ENCODE data around the gene PROM1. TPM values are rescaled to one million over a fixed set of nuclear protein-coding genes. Genes with fewer than 3 reads are reported as not detected.

The PROM1 gene
- total RNA-seq, 1 donor from 2014 or later = not detected

GRCh38 chr4:15936495-15936894 lies 147.3 kb downstream of the PROM1 start:
- no peak for DNase-seq
- intact Hi-C loops (cut with micrococcal nuclease) = no loop called here
- Mint-ChIP-seq H3K36me3 (ENCODE audit: low read depth) (no peaks in the 10 kb centered on the region), H3K27me3 (peaks cover 18% of the 10 kb centered on the region), H3K27ac (no peak overlapping the region), H3K4me1 (no peaks in the 10 kb centered on the region), H3K9me3 (no peaks in the 10 kb centered on the region), H3K4me3 (no peak overlapping the region)

DNA sequence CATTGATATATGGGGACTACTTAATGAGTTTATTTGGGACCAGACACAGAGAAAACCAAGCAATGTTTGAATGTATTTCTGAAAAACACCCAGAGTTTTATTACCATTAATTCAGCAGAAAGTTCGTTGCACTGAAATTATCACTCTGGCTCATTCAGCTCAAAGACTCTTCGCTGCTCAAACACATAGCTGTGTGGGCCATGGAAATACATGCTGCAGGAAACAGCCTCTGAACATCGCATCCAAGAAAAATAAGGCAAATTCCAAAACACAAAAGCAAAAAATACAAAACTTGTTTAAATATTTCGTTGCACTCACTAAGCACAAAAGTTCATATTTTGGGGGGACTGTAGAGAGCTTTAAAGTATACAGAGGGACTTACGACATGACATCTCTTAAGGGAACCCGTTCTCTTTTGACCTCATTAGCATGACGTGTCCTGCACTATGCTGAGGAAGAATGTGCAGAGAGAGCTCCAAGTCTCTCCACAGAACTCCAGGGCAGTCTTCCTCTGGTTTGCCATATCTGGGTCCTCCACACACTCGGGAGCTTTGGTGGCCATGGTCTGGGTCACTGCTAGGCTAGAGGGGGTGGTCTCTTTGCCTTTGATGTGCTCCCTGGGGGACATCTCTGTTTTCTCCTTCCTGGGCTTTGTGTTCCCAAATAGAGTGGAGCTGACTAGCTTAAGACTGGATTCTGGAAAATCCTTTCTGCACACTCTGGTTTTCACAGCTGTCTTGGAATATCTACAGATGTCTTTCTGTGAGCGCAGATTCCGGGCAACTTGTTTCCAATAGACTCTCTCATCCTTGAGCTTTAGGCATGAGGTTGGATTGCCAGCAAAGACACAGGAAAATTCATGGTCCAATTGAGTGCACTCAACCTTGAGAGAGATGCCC lies 148.1 kb downstream of the PROM1 start:
- intact Hi-C loops (cut with micrococcal nuclease) = no loop called here

DNA sequence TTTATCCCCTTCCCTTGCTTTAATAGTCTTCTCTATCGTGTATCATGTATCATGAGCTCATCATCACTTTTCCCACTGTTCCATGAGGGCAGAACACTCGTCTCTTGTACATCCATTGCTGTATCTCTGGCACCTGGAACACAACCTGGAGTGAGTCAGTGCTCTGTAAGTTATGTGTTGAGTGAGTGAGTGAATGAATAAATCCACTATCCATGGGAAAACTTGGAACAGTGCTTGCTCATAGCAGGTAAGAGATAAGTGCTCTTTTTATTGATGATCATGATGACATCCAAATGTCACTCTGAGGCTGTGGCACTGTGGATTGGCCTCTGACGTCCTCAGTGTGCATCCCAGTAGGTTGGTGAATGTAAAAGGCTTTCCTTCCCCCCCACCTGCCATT lies 149.6 kb downstream of the PROM1 start:
- no peak overlapping the region for H3K27ac Mint-ChIP-seq
- H3K4me1 Mint-ChIP-seq = peaks cover 4% of the 10 kb centered on the region
- H3K4me3 Mint-ChIP-seq = no peak overlapping the region
- H3K9me3 Mint-ChIP-seq = no peaks in the 10 kb centered on the region
- H3K36me3 Mint-ChIP-seq (ENCODE audit: low read depth) = no peaks in the 10 kb centered on the region
- intact Hi-C loops (cut with micrococcal nuclease) = no loop called here
- DNase-seq = no peak
- peaks cover 16% of the 10 kb centered on the region for H3K27me3 Mint-ChIP-seq

More for the DNA sequence above, 148.1 kb downstream of the PROM1 start:
- Mint-ChIP-seq H3K9me3 (no peaks in the 10 kb centered on the region), H3K4me1 (no peaks in the 10 kb centered on the region), H3K4me3 (no peak overlapping the region), H3K36me3 (ENCODE audit: low read depth) (no peaks in the 10 kb centered on the region), H3K27ac (no peak overlapping the region), H3K27me3 (peaks cover 18% of the 10 kb centered on the region)
- no peak for DNase-seq

DNA sequence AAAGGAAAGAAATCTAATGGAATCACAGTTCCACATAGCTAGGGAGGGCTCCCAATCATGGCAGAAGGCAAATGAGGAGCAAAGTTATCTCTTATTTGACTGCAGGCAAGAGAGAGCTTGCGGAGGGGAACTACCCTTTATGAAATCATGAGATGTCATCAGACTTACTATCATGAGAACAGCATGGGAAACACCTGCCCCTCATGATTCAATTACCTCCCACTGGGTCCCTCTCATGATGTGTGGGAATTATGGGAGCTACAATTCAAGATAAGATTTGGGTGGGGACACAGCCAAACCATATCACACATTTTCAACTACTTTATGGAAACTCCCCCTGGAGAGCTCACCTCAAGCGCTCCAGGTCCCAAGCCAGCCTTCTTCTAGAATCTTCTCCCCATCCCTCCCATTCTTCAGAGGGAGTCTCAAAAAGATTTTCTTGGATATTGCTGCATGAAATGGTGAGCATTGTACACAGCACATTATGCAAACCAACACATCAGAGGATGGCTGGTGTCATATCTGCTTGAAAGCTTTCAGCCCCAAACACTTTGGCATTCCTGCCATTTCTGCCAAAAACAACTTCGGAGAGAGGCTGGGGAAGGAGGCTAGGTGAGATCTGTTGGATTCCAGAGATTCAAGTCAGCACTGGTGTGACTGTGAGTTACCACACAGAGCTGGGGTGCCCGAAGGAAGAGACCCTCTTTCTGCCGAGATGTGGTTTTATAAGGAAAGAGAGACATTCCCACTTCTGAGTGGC lies 152.2 kb downstream of the PROM1 start:
- Mint-ChIP-seq H3K4me3 (no peak overlapping the region), H3K27me3 (peaks cover 9% of the 10 kb centered on the region), H3K4me1 (peaks cover 7% of the 10 kb centered on the region), H3K36me3 (ENCODE audit: low read depth) (no peaks in the 10 kb centered on the region), H3K27ac (no peak overlapping the region), H3K9me3 (no peaks in the 10 kb centered on the region)
- intact Hi-C loops (cut with micrococcal nuclease) = no loop called here
- DNase-seq = no peak

DNA sequence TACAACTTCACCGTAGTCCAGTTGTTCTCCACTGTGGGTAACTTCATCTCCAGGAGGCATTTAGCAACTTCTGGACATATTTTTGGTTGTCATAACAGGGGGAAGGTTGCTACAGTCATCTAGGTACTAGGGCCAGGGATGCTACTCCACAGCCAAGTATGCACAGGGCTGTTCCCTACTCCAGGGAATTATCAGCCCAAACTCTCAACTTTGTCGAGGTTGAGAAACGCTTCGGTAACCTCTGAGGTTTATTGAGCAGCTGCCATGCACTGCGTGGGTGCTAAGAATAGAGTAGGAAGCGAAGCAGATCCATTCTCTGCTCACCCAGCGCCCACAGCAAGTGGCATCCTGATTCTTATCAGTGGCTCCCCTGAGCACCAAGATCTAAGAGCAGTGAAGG lies 153.5 kb downstream of the PROM1 start:
- H3K27me3 Mint-ChIP-seq = peaks cover 11% of the 10 kb centered on the region
- no peak overlapping the region for H3K4me3 Mint-ChIP-seq
- DNase-seq = no peak
- H3K27ac Mint-ChIP-seq = no peak overlapping the region
- intact Hi-C loops (cut with micrococcal nuclease) = no loop called here
- H3K36me3 Mint-ChIP-seq (ENCODE audit: low read depth) = no peaks in the 10 kb centered on the region
- H3K9me3 Mint-ChIP-seq = no peaks in the 10 kb centered on the region
- peaks cover 7% of the 10 kb centered on the region for H3K4me1 Mint-ChIP-seq

- Mint-ChIP-seq H3K36me3 (ENCODE audit: low read depth) (no peaks in the 10 kb centered on the region), H3K4me3 (no peak overlapping the region), H3K4me1 (peaks cover 7% of the 10 kb centered on the region), H3K27ac (no peak overlapping the region), H3K9me3 (no peaks in the 10 kb centered on the region), H3K27me3 (peaks cover 11% of the 10 kb centered on the region)
- intact Hi-C loops (cut with micrococcal nuclease) = no loop called here
- DNase-seq = no peak
Measured at GRCh38 chr4:15929540-15929939, 154.3 kb downstream of the PROM1 start.

- Mint-ChIP-seq H3K4me3 (no peak overlapping the region), H3K36me3 (ENCODE audit: low read depth) (no peaks in the 10 kb centered on the region), H3K27me3 (peaks cover 15% of the 10 kb centered on the region), H3K9me3 (no peaks in the 10 kb centered on the region), H3K4me1 (peaks cover 7% of the 10 kb centered on the region), H3K27ac (peak overlapping the region; percentile 53)
- intact Hi-C loops (cut with micrococcal nuclease) = no loop called here
- DNase-seq = no peak
Measured at GRCh38 chr4:15928883-15929282, 154.9 kb downstream of the PROM1 start.

- H3K4me1 Mint-ChIP-seq = peaks cover 7% of the 10 kb centered on the region
- no peaks in the 10 kb centered on the region for H3K9me3 Mint-ChIP-seq
- intact Hi-C loops (cut with micrococcal nuclease) = no loop called here
- no peak for DNase-seq
- peaks cover 17% of the 10 kb centered on the region for H3K27me3 Mint-ChIP-seq
- no peaks in the 10 kb centered on the region for H3K36me3 Mint-ChIP-seq (ENCODE audit: low read depth)
- no peak overlapping the region for H3K27ac Mint-ChIP-seq
- H3K4me3 Mint-ChIP-seq = no peak overlapping the region
Measured at GRCh38 chr4:15926486-15926885, 157.3 kb downstream of the PROM1 start.

DNA sequence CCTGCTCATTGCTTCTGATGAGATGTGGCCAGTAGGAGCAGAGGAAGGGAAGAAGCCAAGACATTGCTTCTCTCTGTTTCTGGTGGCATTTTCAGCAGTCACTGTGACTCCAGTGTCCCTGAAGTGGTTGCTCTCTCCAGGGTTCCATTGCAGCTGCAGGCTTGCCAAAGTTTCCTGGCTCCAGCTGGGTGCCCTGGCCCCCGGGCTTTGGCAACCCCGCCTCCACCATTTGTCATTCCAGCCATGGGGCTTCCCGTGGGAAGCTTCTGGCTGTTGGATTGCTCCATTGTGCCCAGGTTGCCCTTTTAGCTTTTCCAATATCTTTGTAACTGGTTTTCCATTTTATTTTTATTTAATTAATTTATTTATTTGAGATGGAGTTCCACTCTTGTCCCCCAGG lies 158.0 kb downstream of the PROM1 start:
- intact Hi-C loops (cut with micrococcal nuclease) = no loop called here
- Mint-ChIP-seq H3K27me3 (peaks cover 19% of the 10 kb centered on the region), H3K4me1 (peaks cover 7% of the 10 kb centered on the region), H3K36me3 (ENCODE audit: low read depth) (no peaks in the 10 kb centered on the region), H3K27ac (no peak overlapping the region), H3K9me3 (no peaks in the 10 kb centered on the region), H3K4me3 (no peak overlapping the region)
- no peak for DNase-seq

GRCh38 chr4:15921592-15921932 lies 162.3 kb downstream of the PROM1 start:
- Mint-ChIP-seq H3K9me3 (no peaks in the 10 kb centered on the region), H3K4me1 (no peaks in the 10 kb centered on the region), H3K27ac (no peak overlapping the region), H3K27me3 (peaks cover 34% of the 10 kb centered on the region), H3K36me3 (ENCODE audit: low read depth) (no peaks in the 10 kb centered on the region), H3K4me3 (no peak overlapping the region)
- no peak for DNase-seq
- intact Hi-C loops (cut with micrococcal nuclease) = no loop called here

GRCh38 chr4:15920723-15921591 lies 162.9 kb downstream of the PROM1 start:
- Mint-ChIP-seq H3K9me3 (peaks cover under 1% of the 10 kb centered on the region), H3K36me3 (ENCODE audit: low read depth) (no peaks in the 10 kb centered on the region), H3K4me3 (no peak overlapping the region), H3K27ac (no peak overlapping the region), H3K27me3 (peaks cover 35% of the 10 kb centered on the region), H3K4me1 (no peaks in the 10 kb centered on the region)
- intact Hi-C loops (cut with micrococcal nuclease) = no loop called here
- no peak for DNase-seq

GRCh38 chr4:15918484-15919129 lies 165.2 kb downstream of the PROM1 start:
- intact Hi-C loops (cut with micrococcal nuclease) = no loop called here
- peaks cover 33% of the 10 kb centered on the region for H3K27me3 Mint-ChIP-seq
- no peaks in the 10 kb centered on the region for H3K36me3 Mint-ChIP-seq (ENCODE audit: low read depth)
- DNase-seq = no peak
- H3K4me3 Mint-ChIP-seq = no peak overlapping the region
- H3K27ac Mint-ChIP-seq = no peak overlapping the region
- peaks cover 4% of the 10 kb centered on the region for H3K9me3 Mint-ChIP-seq
- H3K4me1 Mint-ChIP-seq = no peaks in the 10 kb centered on the region

Data from activated CD4-positive, alpha-beta T cell treated with anti-CD3 and anti-CD28 coated beads, Interleukin-2, amount 10 ng/mL, durations not matched to agents 24 days and 14 days (primary cell).